Measurements from ENCODE around the gene SEMA6B. TPM values are rescaled to one million over a fixed set of nuclear protein-coding genes. Genes with fewer than 3 reads are reported as not detected.

Gene SEMA6B
- polyA plus RNA-seq, 1 donor = 66.0 TPM

DNA sequence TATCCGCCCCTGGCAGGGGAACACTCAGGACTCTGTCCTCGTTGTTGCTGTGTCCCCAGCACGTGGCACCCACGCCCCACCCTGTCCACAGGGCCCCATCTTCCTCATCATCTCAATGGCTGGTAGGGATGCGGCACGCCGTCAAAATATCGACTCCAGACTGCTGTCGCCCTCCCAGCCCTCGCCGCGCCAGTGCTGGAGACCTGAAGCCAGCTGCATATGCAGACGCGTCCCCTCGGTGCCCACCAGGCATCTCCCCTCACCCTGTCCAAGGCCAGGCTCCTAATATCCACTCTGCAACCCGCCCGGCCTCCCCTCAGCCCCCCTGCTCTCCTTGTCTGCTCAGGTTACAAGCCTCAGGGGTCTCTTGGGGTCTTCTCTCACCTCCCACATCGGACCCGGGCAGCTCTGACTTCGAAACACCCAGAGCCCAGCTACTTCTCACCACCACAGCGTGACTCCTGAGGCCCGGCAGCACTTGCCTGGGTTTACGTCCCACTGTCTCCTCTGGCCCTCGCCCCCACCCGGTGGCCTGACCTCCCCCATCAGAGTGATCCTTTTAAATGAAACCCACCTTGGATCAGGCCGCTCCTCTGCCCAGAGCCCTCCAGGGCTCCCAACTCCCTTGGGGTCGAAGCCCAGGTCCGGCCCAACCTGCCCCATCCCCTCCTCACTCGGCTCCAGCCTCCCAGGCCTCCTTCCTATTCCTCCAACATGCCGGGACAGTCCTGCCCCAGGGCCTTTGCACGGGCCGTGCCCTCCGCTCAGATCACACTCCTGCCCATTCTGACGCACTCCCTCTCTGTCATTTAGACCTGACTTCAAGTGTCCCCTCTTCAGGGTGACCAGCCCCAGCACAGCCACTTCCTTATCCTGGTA is 53.7 kb downstream of the SEMA6B start:
- DNase-seq = no peak

DNA sequence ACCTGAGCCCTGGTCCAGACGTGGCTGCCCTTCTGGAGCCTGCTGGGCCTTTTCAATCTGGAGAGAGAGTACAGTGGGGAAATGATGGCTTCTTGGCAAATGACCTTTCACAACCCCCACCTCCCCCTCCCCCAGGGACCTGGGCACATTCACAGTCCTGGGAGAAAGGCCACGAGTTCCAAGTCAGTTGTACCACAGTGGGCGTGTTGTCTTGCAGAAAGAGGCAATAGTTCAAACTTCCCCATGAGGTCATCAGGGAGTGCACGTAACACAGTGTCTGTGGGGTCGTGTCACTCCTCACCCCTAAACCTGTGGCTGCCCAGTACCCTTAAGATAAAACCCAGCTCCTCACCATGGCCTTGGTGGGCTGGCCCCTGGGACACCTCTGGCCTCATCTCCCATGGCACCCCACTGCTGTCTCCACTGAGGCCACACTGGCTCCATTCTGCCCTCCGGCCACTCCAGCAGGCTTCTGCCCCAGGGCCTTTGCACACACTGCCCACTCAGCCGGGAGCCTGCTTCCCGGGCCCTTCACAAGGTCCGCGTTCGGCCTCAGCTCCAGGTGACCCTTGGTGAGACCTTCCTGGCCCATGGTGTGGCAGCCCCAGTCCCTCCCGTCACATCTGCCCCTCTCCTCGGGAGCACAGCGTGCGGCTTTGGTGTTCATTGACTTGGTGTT is 54.5 kb downstream of the SEMA6B start:
- DNase-seq = no peak

DNA sequence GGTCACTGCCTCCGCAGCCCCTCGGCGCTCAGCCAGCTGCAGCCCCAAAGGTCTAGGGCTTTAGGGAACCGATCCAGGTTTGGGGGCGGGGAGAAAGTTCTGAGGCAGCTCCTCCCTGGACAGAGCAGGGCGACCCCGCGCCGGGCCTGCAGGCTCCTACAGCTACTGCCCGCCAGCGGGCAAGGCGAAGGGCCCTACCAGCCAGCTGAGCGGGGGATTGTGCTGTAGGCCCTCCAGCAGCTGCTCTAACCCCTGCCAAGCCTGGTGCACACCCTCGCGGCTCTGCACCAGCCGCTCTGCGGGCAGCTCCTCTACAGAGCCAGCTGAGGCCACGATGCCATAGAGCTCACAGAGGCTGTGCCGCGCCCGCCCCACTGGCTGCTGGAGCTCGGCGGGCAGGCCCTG is 55.2 kb downstream of the SEMA6B start:
- DNase-seq = peak; percentile 32

DNA sequence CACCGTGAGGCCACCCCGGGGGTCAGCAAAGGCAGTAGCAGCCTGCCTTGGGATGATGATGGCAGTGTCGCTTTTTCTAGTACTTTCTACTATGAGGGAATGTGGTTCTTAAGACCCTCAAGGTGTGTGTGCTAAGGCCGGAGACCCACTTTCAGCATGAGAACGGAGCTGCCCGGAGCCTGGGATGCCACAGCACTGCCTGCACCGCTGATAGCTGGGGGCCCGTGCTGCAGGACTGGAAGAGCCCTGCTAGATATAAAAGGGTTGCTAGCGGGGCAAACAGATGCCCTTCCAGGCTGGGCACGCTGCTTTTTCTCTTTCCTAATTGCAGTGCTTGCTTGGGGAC is 55.7 kb downstream of the SEMA6B start:
- no peak for DNase-seq

DNA sequence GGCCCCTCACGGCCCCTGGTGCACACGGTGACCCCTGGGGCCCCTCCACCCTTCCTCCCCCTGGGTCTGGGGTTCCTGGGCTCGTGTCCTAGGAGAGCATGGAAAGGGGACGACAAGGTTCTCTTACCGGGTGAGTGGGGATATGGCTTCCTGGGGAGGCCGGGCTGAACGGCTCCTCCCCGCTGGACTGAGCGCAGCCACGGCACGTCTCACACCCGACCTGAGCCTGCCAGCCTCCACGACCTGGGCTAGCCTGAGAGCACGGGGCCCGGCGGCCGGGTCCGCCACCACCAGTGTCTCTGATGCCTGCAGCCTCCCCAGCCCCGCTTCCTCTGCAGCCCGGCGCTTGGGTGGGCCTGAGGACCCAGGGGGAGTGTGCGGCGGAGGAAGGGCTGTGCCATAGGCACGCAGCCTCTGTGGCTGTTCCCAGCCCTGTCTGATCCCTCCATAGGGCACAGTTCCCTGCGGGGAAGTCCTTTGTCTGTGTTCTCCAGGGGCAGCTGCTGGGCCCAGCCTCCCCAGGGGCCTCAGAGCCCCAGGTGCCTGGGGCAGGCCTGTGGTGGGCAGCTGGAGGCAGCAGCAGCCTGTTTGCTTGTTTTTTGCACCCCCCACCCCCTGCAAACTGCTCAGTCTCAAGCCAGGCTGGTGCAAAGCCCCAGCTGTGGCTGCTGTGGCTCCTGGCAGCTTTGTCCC is 56.2 kb downstream of the SEMA6B start:
- DNase-seq = no peak

DNA sequence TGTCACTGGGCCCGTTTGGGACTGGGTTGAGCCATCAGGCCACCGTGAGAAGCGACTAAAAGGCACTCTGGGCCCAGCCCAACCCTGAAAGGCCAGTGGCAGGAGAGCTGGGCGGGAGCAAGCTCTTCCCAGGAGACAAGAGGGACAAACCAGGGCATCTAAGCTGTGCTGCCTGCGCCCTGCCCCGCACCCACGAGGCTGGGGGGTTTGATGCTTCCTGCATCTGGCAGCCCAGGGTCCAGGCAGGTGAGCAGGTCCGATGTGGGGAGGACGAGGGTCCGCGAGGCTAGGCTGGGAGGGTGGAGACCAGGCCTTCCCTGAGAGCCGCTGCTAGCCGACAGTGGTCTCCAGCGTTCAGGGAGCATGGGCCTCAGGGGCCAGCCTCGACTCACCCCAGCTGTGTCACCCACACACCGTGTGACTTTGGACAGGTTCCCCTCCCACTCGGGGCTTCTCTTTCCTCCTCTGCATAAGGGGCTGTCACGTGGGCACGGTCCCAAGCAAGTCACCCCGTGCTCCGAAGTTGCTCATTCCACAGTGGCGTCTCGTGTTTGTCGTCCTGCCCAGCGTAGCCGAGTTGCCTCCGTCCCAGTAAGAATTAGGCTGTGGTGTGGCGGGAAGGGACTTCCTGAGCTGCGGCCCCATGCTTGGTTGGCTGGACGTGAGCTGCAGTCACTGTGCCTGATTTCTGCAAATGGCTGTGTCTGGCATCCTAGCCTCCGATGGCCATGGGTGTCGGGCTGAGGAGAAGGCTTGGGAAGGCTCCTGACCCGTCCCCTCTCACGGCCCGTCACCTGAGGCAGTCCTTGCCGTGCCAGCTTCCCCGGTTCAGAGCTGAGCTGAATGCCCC is 57.0 kb downstream of the SEMA6B start:
- DNase-seq = no peak

DNA sequence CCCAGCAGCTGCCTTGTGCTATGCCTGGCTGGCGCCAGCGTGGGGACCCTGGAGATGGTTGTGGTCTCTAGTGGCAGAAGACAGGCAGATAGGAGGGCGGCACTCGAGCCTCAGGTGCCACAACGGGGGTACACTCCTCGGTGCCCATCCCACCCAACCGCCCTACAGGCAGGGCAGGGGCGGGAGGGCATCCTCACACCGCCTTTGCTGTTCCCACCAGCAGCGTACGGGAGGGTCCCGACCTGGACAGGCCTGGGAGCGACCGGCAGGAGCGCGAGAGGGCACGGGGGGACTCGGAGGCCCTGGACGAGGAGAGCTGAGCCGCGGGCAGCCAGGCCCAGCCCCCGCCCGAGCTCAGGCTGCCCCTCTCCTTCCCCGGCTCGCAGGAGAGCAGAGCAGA is 57.8 kb downstream of the SEMA6B start:
- DNase-seq = no peak

DNA sequence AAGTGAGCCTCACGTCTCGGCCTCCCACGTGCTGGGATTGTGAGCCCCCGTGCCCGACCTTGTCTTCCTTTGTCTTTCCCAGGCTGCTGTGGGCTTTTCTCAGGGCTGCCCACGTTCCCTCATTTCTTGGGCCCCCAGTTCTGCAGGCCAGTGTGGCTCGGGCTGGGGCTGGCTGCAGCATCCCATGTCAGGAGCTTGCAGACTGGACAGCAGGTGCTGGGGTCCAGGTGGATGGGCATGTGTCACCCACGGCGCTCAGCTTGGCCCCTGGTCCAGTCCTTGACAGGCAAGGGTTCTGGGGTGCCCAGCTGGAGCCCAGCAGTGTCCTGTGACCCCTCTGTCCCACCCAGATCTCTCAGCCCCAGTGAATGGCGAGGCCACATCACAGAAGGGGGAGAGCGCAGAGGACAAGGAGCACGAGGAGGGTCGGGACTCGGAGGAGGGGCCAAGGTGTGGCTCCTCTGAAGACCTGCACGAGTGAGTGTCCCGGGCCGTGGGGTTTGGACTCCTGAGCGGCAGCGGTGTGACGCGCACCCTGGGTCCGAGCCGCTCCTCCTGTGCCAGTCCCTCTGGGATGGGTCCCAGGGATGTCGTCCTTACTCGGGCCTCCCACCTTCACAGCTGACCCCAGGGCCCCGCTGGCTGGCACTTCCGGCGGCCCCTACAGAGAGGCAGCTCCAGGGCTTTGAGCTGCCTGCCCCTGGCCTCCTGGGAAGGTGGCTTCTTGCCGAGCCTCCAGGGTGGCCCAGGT is 58.5 kb downstream of the SEMA6B start:
- no peak for DNase-seq

DNA sequence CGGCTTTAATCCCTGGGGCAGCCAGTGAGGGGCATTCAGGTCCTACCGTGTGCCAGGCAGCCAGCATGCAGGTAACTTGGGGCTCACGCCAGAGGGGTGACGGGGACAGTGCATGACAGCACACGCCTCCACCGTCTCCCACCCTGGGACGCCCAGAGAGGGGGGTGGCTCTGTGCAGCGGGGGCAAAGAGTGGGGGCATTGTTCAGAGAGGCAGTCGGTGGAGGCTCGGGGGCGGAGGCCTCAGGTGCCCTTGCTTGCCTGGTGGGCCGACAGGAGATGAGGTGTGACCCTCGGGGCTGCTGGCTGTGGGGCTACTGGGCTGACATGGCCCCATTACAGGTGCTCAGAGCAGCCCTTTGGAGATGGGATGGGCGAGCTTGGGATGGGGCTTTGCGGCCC is 59.6 kb downstream of the SEMA6B start:
- DNase-seq = no peak

DNA sequence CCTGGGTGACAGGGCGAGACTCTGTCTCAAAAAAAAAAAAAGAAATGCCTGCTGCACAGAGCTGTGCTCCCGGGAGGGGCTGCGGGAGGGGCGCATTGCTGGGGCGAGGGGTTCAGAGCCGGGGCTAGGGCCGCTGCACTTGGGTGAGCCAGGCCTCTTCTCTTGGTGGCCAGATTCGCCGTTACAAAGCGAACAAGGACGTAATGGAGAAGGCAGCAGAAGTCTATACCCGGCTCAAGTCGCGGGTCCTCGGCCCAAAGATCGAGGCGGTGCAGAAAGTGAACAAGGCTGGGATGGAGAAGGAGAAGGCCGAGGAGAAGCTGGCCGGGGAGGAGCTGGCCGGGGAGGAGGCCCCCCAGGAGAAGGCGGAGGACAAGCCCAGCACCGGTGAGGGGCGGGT is 60.2 kb downstream of the SEMA6B start:
- DNase-seq = no peak

DNA sequence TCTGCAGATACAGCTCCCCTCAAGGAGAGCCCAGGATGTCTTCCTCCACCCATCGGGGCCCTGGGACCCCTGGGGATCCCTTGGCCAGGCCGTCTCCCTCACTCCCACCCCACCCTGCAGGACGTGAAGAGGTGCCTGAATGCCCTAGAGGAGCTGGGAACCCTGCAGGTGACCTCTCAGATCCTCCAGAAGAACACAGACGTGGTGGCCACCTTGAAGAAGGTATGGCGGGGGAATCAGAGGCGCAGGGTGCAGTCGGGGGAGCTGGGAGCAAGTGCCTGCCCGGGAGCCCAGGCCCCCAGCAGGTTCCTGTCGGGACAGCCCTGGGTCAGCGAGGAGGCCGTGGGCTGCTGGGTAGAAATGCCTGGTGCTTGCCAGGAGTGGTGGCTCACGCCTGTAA is 60.8 kb downstream of the SEMA6B start:
- no peak for DNase-seq

DNA sequence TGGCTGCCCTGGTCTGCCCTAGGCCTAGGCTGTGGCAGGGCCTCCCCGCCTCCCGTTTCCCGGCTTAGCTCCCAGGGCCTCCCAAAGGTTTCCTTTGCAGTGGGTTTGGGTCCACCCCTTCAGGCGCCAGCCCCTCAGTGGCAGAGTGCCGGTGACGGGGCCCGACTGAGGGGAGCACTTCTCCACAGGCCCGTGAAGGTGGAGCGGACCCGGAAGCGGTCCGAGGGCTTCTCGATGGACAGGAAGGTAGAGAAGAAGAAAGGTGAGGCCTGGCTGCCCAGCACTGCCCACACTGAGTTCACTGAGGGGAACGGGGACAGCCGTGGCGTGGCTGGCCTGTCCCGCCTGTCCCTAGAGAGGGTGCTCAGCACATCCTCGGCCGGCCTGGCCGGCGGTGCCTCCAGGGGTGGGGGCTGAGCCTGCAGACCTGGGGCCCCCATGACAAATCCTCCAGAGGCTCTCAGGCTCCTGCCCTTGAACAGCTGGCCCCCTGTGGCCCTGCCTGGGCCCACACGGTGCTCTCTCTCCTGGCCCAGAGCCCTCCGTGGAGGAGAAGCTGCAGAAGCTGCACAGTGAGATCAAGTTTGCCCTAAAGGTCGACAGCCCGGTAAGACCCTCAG is 61.6 kb downstream of the SEMA6B start:
- DNase-seq = no peak

DNA sequence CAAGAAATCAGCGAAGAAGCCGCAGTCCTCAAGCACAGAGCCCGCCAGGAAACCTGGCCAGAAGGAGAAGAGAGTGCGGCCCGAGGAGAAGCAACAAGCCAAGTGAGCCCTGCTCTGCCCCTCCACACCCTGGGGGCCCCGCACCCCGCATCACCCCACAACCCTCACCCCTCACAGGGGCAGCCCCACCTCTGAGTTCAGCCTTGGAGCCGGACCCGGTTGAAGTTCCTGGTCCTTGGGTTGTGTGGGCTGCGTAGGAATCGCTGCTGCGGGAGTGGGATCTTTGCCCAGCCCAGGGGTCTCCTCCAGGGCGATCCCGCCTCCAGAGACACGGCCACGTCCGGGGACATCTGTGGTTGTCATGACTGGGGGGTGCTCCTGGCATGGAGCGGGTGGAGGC is 63.2 kb downstream of the SEMA6B start:
- DNase-seq = no peak

DNA sequence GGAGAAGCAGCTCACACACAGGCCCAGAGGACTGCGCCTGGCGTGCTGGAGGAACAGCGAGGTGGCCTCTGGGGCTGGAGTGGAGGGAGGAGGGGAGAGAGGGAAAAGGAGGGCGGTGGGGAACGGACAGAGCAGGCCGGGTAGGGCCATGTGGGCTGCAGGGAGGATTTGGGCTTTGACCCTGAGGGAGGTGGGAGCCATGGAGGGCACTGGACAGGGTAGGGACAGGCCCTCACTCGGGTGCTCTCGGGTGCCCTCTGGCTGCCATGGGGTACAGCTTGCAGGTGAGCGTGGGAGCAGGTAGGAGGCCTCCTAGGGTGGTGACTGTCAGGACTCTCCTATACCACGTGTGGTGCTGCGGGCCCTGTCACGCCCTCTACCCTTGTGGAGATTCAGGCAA is 64.0 kb downstream of the SEMA6B start:
- DNase-seq = no peak

DNA sequence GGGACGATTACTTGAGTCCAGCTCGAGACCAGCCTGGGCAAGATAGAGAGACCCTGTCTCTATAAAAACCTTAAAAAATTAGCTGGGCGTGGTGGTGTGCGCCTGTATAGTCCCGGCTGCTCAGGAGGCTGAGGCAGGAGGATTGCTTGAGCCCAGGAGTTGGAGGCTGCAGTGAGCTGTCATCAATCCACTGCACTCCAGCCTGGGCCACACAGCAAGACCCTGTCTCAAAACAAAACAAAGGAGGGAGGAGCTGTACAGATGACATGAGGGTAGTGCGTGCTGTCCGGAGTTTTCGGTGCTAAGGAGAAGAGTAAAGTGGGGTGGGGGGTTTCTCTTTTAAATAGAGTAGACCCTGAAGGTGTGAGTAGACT is 64.8 kb downstream of the SEMA6B start:
- DNase-seq = no peak

DNA sequence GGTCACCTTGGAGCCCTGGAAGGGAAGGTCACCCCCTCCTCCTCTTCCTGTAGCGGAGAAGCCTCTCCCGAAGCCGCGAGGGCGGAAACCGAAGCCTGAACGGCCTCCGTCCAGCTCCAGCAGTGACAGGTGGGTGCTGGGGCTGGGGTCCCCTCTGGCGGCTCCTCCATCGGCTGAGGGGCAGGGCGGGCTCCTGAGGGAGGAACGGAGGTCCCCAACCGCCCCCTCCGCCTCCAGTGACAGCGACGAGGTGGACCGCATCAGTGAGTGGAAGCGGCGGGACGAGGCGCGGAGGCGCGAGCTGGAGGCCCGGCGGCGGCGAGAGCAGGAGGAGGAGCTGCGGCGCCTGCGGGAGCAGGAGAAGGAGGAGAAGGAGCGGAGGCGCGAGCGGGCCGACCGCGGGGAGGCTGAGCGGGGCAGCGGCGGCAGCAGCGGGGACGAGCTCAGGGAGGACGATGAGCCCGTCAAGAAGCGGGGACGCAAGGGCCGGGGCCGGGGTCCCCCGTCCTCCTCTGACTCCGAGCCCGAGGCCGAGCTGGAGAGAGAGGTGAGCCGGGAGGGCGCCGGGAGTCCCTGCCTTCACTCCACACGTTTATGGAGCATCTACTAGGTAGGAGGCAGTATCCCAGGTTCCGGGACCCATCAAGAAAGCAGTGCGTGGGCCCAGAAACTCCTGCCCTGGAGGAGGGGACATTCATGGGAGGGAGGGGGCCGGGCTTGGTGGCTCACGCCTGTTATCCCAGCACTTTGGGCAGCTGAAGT is 65.4 kb downstream of the SEMA6B start:
- no peak for DNase-seq

DNA sequence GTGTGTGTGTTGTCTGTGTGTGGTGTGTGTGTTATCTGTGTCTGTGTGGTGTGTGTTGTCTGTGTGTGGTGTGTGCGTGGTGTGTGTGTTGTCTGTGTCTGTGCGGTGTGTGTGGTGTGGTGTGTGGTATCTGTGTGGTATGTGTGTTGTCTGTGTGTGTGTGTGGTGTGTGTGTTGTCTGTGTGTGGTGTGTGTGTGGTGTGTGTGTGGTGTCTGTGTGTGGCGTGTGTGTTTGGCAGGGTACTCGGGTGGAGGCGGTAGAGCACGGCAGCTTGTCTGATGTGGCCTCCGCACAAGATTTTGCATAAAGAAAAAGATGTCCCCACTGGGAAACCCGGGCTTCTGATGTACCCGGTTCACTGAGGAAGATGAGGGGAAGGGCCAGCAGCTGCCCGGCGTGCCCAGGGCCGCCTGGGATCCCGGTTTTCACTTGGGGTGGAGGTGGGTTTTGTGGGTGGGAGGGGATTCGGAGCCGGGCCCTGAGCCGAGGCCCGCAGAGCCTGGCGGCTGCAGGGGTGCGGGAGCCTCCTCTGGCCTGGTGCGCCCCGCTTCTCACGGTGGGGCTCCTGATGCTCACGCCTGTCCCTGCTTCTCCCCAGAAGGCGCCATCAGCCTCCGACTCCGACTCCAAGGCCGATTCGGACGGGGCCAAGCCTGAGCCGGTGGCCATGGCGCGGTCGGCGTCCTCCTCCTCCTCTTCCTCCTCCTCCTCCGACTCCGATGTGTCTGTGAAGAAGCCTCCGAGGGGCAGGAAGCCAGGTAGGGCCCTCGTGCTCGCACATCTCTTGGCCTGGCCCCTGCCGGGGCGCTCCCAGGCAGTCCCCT is 66.2 kb downstream of the SEMA6B start:
- no peak for DNase-seq

All from hindlimb muscle (tissue), 1 donor.